SKM-1 treated with dmso at 0.1 percent for 144 hours (cell line): ENCODE results near the gene FCN2.

Experiments used
- DNase-seq: peaks from one replicate; lab custom pipeline; 2025; ENCODE audit not compliant: unreplicated experiment; lab: John Stamatoyannopoulos, UW

The FCN2 gene

GRCh38 chr9:134887686-134888602 is 7.3 kb downstream of the FCN2 start:
- DNase-seq: no peak

- no peak for DNase-seq
Measured at GRCh38 chr9:134888603-134889190, 8.1 kb downstream of the FCN2 start.

GRCh38 chr9:134889386-134890154 is 9.0 kb downstream of the FCN2 start:
- DNase-seq: no peak

GRCh38 chr9:134890155-134890495 is 9.5 kb downstream of the FCN2 start:
- DNase-seq: no peak

- no peak for DNase-seq
Measured at GRCh38 chr9:134891053-134891452, 10.4 kb downstream of the FCN2 start.

GRCh38 chr9:134891713-134892112 is 11.1 kb downstream of the FCN2 start:
- no peak for DNase-seq

- no peak for DNase-seq
Measured at GRCh38 chr9:134892221-134892620, 11.6 kb downstream of the FCN2 start.

- DNase-seq: no peak
Measured at GRCh38 chr9:134892820-134893420, 12.3 kb downstream of the FCN2 start.

- no peak for DNase-seq
Measured at GRCh38 chr9:134894136-134894860, 13.7 kb downstream of the FCN2 start.

GRCh38 chr9:134895097-134895496 is 14.5 kb downstream of the FCN2 start:
- DNase-seq: no peak

GRCh38 chr9:134895567-134895907 is 14.9 kb downstream of the FCN2 start:
- DNase-seq: no peak

- no peak for DNase-seq
Measured at GRCh38 chr9:134895908-134896833, 15.6 kb downstream of the FCN2 start.

- no peak for DNase-seq
Measured at GRCh38 chr9:134896834-134897583, 16.4 kb downstream of the FCN2 start.

GRCh38 chr9:134897584-134898170 is 17.1 kb downstream of the FCN2 start:
- DNase-seq: no peak

GRCh38 chr9:134898319-134898718 is 17.7 kb downstream of the FCN2 start:
- DNase-seq: no peak

- DNase-seq: no peak
Measured at GRCh38 chr9:134899168-134899567, 18.6 kb downstream of the FCN2 start.

GRCh38 chr9:134899818-134900217 is 19.2 kb downstream of the FCN2 start:
- no peak for DNase-seq

- DNase-seq: no peak
Measured at GRCh38 chr9:134902936-134903335, 22.3 kb downstream of the FCN2 start.
